Measurements from ENCODE around the gene GPRIN3. TPM values are rescaled to one million over a fixed set of nuclear protein-coding genes. Genes with fewer than 3 reads are reported as not detected.

The GPRIN3 gene
- total and polyA plus RNA-seq, 10 of the 15 experiments (the other 5 are each of a cell fraction or from before 2014, with no cell fraction given) = under 0.01 to 0.05 (median 0.01) TPM; not detected in 6

DNA sequence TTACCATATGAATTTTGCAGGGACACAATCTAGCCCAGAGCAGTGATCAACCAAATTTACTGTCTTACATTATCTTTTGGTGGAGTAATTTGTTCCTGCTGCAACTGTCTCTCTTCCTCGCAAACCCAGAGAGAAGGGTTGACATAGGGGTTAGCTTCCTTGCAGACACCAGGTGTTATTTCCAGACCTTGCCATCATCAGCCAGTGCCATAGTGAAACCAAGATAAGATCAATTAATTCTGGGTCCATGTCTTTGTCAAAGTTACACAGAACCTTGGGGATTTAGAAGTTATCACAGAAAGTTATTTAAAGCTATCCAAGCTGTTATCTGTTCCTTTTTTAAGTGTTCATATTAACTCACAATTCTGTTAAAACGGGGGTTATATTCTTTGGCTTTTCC lies 23.6 kb upstream of the GPRIN3 start (continued):
- TF ChIP-seq, protein P1, sequence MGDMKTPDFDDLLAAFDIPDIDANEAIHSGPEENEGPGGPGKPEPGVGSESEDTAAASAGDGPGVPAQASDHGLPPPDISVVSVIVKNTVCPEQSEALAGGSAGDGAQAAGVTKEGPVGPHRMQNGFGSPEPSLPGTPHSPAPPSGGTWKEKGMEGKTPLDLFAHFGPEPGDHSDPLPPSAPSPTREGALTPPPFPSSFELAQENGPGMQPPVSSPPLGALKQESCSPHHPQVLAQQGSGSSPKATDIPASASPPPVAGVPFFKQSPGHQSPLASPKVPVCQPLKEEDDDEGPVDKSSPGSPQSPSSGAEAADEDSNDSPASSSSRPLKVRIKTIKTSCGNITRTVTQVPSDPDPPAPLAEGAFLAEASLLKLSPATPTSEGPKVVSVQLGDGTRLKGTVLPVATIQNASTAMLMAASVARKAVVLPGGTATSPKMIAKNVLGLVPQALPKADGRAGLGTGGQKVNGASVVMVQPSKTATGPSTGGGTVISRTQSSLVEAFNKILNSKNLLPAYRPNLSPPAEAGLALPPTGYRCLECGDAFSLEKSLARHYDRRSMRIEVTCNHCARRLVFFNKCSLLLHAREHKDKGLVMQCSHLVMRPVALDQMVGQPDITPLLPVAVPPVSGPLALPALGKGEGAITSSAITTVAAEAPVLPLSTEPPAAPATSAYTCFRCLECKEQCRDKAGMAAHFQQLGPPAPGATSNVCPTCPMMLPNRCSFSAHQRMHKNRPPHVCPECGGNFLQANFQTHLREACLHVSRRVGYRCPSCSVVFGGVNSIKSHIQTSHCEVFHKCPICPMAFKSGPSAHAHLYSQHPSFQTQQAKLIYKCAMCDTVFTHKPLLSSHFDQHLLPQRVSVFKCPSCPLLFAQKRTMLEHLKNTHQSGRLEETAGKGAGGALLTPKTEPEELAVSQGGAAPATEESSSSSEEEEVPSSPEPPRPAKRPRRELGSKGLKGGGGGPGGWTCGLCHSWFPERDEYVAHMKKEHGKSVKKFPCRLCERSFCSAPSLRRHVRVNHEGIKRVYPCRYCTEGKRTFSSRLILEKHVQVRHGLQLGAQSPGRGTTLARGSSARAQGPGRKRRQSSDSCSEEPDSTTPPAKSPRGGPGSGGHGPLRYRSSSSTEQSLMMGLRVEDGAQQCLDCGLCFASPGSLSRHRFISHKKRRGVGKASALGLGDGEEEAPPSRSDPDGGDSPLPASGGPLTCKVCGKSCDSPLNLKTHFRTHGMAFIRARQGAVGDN (IDR thresholded peaks at IDR 0.05) = no peak
- TF ChIP-seq ZZZ3 (IDR thresholded peaks at IDR 0.05; ENCODE audit: control insufficient read depth, insufficient read length, low read depth) (no peak), NR2C2 (IDR thresholded peaks at IDR 0.05; ENCODE audit: borderline replicate concordance, control insufficient read depth, insufficient read length, low read depth) (no peak)

DNA sequence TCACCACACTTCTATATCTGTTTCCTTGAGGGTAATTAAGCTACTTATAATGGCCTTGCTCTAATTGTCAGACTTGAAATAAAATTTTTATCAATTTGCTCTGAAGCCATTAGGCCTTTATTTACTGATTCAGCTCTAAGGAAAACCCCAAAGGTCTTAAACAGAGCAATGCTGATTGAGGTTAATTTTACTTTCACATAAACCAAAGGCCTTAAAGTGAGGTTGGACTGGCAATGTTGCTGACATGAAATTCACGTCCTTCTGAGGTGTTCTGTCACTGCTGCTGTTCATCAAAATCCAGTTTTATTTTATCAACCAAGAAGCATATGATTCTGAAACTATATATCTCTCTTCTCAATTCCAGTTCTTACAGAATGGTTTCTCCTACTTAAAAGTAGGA lies 21.7 kb upstream of the GPRIN3 start:
- H4K20me1 ChIP-seq (ENCODE audit: control insufficient read depth, insufficient read depth) = no peaks in the 10 kb centered on the region
- H3K4me2 ChIP-seq (ENCODE audit: control insufficient read depth, insufficient read depth) = no peak overlapping the region
- H3K4me3 ChIP-seq = no peak overlapping the region
- ChIA-PET SMC1A (ENCODE audit: uncharacterized antibody, unreplicated experiment) (no interaction called here), CTCF (no interaction called here), RAD21 (ENCODE audit: unreplicated experiment) (no interaction called here), POLR2A (no interaction called here)
- no peak overlapping the region for H2AFZ ChIP-seq (ENCODE audit: control insufficient read depth, low read depth, low read length)
- no peaks in the 10 kb centered on the region for H3K9me3 ChIP-seq (replicated peaks; ENCODE audit: control insufficient read depth, insufficient read depth, low read length)
- in situ Hi-C loops (cut with MboI) = no loop called here
- FAIRE-seq (no peak), ATAC-seq (no peak), DNase-seq (ENCODE audit: low read depth, low spot score) (no peak)
- H3K27me3 ChIP-seq (replicated peaks in 1 of 2; ENCODE audit: control insufficient read depth in 2 of 2, insufficient read depth in 2 of 2, low read length in 1 of 2) = no peaks in the 10 kb centered on the region
- no peak overlapping the region for H3K9ac ChIP-seq (ENCODE audit: control insufficient read depth, insufficient read depth, low read length)
- WGBS (ENCODE audit: insufficient coverage, insufficient replicate concordance, low lambda C conversion rate, missing lambda C conversion rate) = 0% methylated on average over 1 of the region's 1 CpG
- intact Hi-C loops (cut with micrococcal nuclease; ENCODE audit: unreplicated experiment) = no loop called here
- BruUV-seq (replicated peaks) = no TSS peak
- H3K27ac ChIP-seq (ENCODE audit: control insufficient read depth, insufficient read depth) = no peak overlapping the region
- no peaks in the 10 kb centered on the region for H3K36me3 ChIP-seq (ENCODE audit: control insufficient read depth in 2 of 2, insufficient read depth in 2 of 2, low read length in 1 of 2)
- no peaks in the 10 kb centered on the region for H3K79me2 ChIP-seq (ENCODE audit: control insufficient read depth, insufficient read depth, low read length)
- H3K4me1 ChIP-seq (ENCODE audit: control insufficient read depth, insufficient read depth, low read length) = no peaks in the 10 kb centered on the region
- TF ChIP-seq TBL1XR1 (IDR thresholded peaks at IDR 0.05; ENCODE audit: low read depth, low read length) = no peak
- TF ChIP-seq, protein P2, sequence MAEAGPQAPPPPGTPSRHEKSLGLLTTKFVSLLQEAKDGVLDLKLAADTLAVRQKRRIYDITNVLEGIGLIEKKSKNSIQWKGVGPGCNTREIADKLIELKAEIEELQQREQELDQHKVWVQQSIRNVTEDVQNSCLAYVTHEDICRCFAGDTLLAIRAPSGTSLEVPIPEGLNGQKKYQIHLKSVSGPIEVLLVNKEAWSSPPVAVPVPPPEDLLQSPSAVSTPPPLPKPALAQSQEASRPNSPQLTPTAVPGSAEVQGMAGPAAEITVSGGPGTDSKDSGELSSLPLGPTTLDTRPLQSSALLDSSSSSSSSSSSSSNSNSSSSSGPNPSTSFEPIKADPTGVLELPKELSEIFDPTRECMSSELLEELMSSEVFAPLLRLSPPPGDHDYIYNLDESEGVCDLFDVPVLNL (IDR thresholded peaks at IDR 0.05; ENCODE audit: low read depth, low read length) = no peak
- no peak for TF ChIP-seq NR2C2 (IDR thresholded peaks at IDR 0.05; ENCODE audit: borderline replicate concordance, control insufficient read depth, insufficient read length, low read depth)
- TF ChIP-seq, protein P1 (IDR thresholded peaks at IDR 0.05) = no peak
- no peak for TF ChIP-seq BHLHE40 (IDR thresholded peaks at IDR 0.05; ENCODE audit: borderline replicate concordance in 1 of 2, low read depth in 2 of 2, low read length in 1 of 2)
- TF ChIP-seq, protein P3, sequence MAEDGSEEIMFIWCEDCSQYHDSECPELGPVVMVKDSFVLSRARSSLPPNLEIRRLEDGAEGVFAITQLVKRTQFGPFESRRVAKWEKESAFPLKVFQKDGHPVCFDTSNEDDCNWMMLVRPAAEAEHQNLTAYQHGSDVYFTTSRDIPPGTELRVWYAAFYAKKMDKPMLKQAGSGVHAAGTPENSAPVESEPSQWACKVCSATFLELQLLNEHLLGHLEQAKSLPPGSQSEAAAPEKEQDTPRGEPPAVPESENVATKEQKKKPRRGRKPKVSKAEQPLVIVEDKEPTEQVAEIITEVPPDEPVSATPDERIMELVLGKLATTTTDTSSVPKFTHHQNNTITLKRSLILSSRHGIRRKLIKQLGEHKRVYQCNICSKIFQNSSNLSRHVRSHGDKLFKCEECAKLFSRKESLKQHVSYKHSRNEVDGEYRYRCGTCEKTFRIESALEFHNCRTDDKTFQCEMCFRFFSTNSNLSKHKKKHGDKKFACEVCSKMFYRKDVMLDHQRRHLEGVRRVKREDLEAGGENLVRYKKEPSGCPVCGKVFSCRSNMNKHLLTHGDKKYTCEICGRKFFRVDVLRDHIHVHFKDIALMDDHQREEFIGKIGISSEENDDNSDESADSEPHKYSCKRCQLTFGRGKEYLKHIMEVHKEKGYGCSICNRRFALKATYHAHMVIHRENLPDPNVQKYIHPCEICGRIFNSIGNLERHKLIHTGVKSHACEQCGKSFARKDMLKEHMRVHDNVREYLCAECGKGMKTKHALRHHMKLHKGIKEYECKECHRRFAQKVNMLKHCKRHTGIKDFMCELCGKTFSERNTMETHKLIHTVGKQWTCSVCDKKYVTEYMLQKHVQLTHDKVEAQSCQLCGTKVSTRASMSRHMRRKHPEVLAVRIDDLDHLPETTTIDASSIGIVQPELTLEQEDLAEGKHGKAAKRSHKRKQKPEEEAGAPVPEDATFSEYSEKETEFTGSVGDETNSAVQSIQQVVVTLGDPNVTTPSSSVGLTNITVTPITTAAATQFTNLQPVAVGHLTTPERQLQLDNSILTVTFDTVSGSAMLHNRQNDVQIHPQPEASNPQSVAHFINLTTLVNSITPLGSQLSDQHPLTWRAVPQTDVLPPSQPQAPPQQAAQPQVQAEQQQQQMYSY (CRISPR knock-in tag; IDR thresholded peaks at IDR 0.05) = no peak
- no peak for TF ChIP-seq ATF7 (IDR thresholded peaks at IDR 0.05; ENCODE audit: low read depth)
